GM13976 (cell line): Measurements from ENCODE around the gene ADCK2.
A peak's percentile ranks its signal among the peaks of the same experiment; 100 is the strongest.

Experiments used
- DNase-seq: peaks from one replicate; pipeline ENCODE4 v3.0.0; 2012; ENCODE audit warnings: low spot score
- in situ Hi-C: fragments of 300-500 bp; cut with MboI; formaldehyde crosslinking; loops from one replicate; pipeline ENCODE4 v1.12.0; 2022; ENCODE audit warnings: low sequenced_read_pairs, mixed read lengths, inconsistent platforms; ENCODE audit not compliant: unreplicated experiment
- TF ChIP-seq, protein P1 (sequence below): IDR thresholded peaks from 2 replicates; pipeline ENCODE4 v1.5.1; 2012; ENCODE audit warnings: borderline replicate concordance, mild to moderate bottlenecking; ENCODE audit not compliant: insufficient read depth; ENCODE audit errors: extremely low read depth, missing control alignments, control extremely low read depth

The ADCK2 gene

GRCh38 chr7:140696024-140696679 lies 23.4 kb downstream of the ADCK2 start:
- TF ChIP-seq, protein P1, sequence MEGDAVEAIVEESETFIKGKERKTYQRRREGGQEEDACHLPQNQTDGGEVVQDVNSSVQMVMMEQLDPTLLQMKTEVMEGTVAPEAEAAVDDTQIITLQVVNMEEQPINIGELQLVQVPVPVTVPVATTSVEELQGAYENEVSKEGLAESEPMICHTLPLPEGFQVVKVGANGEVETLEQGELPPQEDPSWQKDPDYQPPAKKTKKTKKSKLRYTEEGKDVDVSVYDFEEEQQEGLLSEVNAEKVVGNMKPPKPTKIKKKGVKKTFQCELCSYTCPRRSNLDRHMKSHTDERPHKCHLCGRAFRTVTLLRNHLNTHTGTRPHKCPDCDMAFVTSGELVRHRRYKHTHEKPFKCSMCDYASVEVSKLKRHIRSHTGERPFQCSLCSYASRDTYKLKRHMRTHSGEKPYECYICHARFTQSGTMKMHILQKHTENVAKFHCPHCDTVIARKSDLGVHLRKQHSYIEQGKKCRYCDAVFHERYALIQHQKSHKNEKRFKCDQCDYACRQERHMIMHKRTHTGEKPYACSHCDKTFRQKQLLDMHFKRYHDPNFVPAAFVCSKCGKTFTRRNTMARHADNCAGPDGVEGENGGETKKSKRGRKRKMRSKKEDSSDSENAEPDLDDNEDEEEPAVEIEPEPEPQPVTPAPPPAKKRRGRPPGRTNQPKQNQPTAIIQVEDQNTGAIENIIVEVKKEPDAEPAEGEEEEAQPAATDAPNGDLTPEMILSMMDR, result no peak
- DNase-seq, result peak; percentile 96
- in situ Hi-C loops, result no loop called here

DNA sequence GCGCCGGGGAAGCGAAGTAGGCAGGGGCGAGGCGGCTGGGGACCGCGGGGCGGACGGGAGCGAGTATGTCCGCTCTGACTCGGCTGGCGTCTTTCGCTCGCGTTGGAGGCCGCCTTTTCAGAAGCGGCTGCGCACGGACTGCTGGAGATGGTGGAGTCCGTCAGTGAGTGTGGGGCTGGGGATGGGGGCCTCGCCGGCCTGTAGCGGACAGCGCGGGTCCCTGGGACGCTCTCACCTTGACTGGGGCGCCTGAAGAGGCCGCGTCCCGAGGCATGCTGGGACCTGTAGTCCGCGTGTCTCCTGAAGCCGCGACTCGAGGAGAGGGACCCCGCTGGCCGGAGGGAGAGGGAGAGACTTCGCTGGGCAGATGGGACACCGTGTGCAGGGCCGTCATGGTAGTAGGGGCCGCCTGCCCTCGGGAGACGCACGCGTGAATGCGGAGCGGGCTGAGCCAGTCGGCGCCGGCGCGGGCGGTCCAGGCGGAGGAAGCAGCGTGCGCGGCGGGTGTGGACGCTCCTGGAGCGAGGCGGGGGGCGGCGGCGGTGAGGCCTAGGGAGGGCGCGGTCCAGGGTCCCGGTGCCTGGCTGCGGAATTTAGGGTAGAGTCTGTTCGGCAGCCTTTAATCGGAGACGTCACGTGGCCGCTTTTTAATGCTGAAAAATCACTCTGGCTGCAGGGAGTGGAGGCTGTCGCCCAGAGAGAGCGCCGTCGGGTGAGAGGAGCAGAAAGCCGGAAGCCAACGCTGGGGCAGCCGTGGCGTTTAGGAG lies 24.1 kb downstream of the ADCK2 start, which contains the start of gene NDUFB2:
NDUFB2 (plus strand) TSS at position 29 of the 767 bp plus-strand sequence; CDS start at position 66, 37 bp downstream.
- in situ Hi-C loops, result no loop called here
- DNase-seq, result peak; percentile 89
- TF ChIP-seq, protein P1, result no peak

GRCh38 chr7:140697447-140698143 lies 24.9 kb downstream of the ADCK2 start:
- TF ChIP-seq, protein P1, result no peak
- DNase-seq, result no peak
- in situ Hi-C loops, result no loop called here

- in situ Hi-C loops, result no loop called here
- TF ChIP-seq, protein P1, result no peak
- no peak for DNase-seq
Measured at GRCh38 chr7:140698477-140698876, 25.7 kb downstream of the ADCK2 start.

DNA sequence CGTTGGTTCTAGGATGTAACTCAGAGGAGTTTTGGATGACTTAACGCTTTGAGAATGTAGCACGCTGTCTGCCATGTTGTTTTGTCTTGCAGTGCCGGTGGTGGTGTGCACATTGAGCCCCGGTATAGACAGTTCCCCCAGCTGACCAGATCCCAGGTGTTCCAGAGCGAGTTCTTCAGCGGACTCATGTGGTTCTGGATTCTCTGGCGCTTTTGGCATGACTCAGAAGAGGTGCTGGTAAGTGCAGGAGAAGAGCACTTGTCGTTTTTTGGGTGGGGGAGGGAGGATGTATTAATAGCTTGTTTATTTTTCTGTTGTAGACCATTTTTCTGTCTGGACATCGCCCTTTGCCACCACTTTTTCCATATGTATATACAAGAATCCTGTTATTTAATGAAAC lies 30.0 kb downstream of the ADCK2 start:
- DNase-seq, result no peak
- TF ChIP-seq, protein P1, result no peak

GRCh38 chr7:140704205-140704604 lies 31.5 kb downstream of the ADCK2 start:
- in situ Hi-C loops, result no loop called here
- DNase-seq, result no peak
- TF ChIP-seq, protein P1, result no peak

More for the DNA sequence above, 30.0 kb downstream of the ADCK2 start:
- in situ Hi-C loops, result no loop called here
